ENCODE results near the gene SDC1. TPM values are rescaled to one million over a fixed set of nuclear protein-coding genes. Genes with fewer than 3 reads are reported as not detected.

The SDC1 gene
- total RNA-seq, 1 experiment from 2014 or later, result 22.3 TPM

DNA sequence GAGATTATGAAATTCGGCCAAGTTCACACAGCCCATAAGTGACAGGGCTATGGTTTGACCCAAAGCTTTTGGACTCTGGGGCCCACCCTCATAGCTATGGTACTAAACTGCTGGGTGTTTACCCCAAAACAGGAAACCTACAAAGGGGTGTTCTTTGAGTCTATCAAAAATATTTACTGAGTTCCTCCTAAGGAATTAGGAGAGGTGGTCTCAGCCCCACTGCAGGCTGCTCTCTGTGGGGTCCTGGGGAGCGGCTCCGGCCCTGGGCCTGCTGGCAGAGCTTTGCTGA is 45.5 kb downstream of the SDC1 start:
- no peak overlapping the region for H3K9ac ChIP-seq (ENCODE audit: extremely low read depth, insufficient read length, low read length)
- H3K18ac ChIP-seq (ENCODE audit: insufficient read length, low read depth, low read length), result no peak overlapping the region
- H3K36me3 Mint-ChIP-seq (ENCODE audit: insufficient read depth in 1 of 3, low read depth in 3 of 3), result no peaks in the 10 kb centered on the region

More for the DNA sequence above, 45.5 kb downstream of the SDC1 start:
- no peaks in the 10 kb centered on the region for H3K9me3 Mint-ChIP-seq
- H2BK5ac ChIP-seq (ENCODE audit: insufficient read length, low read length), result no peak overlapping the region
- no peak for DNase-seq
- peaks cover 5% of the 10 kb centered on the region for H3K27me3 Mint-ChIP-seq (ENCODE audit: low read depth)
- no peaks in the 10 kb centered on the region for H3K79me2 ChIP-seq (ENCODE audit: insufficient read depth, low read length)
- no peak overlapping the region for H2AK5ac ChIP-seq (ENCODE audit: insufficient read length, low read length)
- no peak overlapping the region for H2AFZ ChIP-seq (ENCODE audit: low read length)
- H2BK120ac ChIP-seq (ENCODE audit: low read depth, low read length, poor library complexity, severe bottlenecking), result no peak overlapping the region
- no peak overlapping the region for H3K4me2 ChIP-seq (ENCODE audit: insufficient read depth, insufficient read length, low read length)
- H3K4me1 ChIP-seq (ENCODE audit: insufficient read depth, low read length), result no peaks in the 10 kb centered on the region
- no peak overlapping the region for H2BK15ac ChIP-seq (ENCODE audit: low read depth, low read length)
- no peak overlapping the region for H4K91ac ChIP-seq (ENCODE audit: insufficient read length, low read depth, low read length)
- H3K23me2 ChIP-seq (ENCODE audit: insufficient read length, low read depth, low read length, poor library complexity, severe bottlenecking), result no peaks in the 10 kb centered on the region
- WGBS (ENCODE audit: extremely low coverage, insufficient read length, low lambda C conversion rate), result no CpG with 5 or more reads among the region's 3 CpGs
- no peak overlapping the region for H4K5ac ChIP-seq (ENCODE audit: insufficient read length, low read depth, low read length)
- no peak overlapping the region for H3K56ac ChIP-seq (ENCODE audit: insufficient read length, low read depth, low read length)
- no peak overlapping the region for H3T11ph ChIP-seq (ENCODE audit: low read length)
- H3K27me3 ChIP-seq (ENCODE audit: insufficient read depth, low read length), result no peaks in the 10 kb centered on the region
- no peak overlapping the region for H3K23ac ChIP-seq (ENCODE audit: insufficient read length, low read depth, low read length)
- no peak overlapping the region for H3K4me3 Mint-ChIP-seq
- no peak overlapping the region for H4K8ac ChIP-seq (replicated peaks; ENCODE audit: insufficient read length, low read depth, low read length)
- H3K4ac ChIP-seq (ENCODE audit: low read depth, low read length), result no peak overlapping the region
- no peaks in the 10 kb centered on the region for H4K20me1 ChIP-seq (ENCODE audit: control insufficient read depth, insufficient read depth, insufficient read length)
- H3K4me1 Mint-ChIP-seq, result no peaks in the 10 kb centered on the region; a peak in 1 of 4 replicates
- H3K14ac ChIP-seq (ENCODE audit: insufficient read depth, low read length), result no peak overlapping the region
- TF ChIP-seq, protein P1, sequence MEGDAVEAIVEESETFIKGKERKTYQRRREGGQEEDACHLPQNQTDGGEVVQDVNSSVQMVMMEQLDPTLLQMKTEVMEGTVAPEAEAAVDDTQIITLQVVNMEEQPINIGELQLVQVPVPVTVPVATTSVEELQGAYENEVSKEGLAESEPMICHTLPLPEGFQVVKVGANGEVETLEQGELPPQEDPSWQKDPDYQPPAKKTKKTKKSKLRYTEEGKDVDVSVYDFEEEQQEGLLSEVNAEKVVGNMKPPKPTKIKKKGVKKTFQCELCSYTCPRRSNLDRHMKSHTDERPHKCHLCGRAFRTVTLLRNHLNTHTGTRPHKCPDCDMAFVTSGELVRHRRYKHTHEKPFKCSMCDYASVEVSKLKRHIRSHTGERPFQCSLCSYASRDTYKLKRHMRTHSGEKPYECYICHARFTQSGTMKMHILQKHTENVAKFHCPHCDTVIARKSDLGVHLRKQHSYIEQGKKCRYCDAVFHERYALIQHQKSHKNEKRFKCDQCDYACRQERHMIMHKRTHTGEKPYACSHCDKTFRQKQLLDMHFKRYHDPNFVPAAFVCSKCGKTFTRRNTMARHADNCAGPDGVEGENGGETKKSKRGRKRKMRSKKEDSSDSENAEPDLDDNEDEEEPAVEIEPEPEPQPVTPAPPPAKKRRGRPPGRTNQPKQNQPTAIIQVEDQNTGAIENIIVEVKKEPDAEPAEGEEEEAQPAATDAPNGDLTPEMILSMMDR (conservative IDR thresholded peaks at IDR 0.05), result no peak
- no peaks in the 10 kb centered on the region for H3K9me3 ChIP-seq (ENCODE audit: control insufficient read depth, low read depth, low read length)
- no peaks in the 10 kb centered on the region for H3K79me1 ChIP-seq (ENCODE audit: insufficient read depth, low read depth, low read length, poor library complexity, severe bottlenecking)
- H2BK12ac ChIP-seq (ENCODE audit: insufficient read length, low read depth, low read length), result no peak overlapping the region
- H3K27ac ChIP-seq (ENCODE audit: insufficient read length, low read depth, low read length), result no peak overlapping the region
- H3K27ac Mint-ChIP-seq, result no peak overlapping the region
- no peak overlapping the region for H2BK20ac ChIP-seq (ENCODE audit: low read depth, low read length, poor library complexity, severe bottlenecking)
